NCI-H82 treated with DMSO at 0.1 percent for 48 hours (cell line): ENCODE results near the gene SOS1.
"Not testable (repeated sequence)": the region's sequence is repeated elsewhere in the genome, so short reads cannot be mapped to it uniquely, and the experiment has no call there.

ENCODE experiments used
- DNase-seq: peaks from one replicate; lab custom pipeline; 2025; ENCODE audit not compliant: unreplicated experiment; lab: John Stamatoyannopoulos, UW

SOS1 gene

GRCh38 chr2:39107724-39108273 is 13.1 kb downstream of the SOS1 start:
- peak; percentile 93 for DNase-seq

- peak; percentile 78 for DNase-seq
Measured at GRCh38 chr2:39107156-39107555, 13.7 kb downstream of the SOS1 start.

GRCh38 chr2:39099870-39100728 is 20.8 kb downstream of the SOS1 start:
- DNase-seq = no peak

DNA sequence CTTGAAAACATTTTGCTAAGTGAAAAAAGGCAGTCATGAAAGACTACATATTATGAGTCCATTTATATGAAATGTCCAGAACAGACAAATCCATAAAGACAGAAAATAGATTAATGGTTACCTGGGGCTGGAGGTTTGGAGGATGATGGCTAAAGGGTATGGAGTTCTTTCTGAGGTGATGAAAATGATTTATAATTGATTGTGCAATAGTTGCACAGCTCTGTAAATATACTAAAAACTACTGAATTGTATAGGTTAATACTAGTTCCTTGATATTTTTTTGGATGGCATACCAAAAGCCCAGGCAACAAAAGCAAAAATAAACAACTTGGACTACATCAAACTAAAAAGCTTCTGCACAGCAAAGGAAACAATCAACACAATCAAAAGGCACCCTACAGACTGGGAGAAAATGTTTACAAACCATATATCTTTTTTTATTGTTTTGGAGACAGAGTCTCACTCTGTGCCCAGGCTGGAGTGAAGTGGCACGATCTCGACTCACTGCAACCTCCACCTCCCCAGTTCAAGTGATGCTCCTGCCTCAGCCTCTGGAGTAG is 21.5 kb downstream of the SOS1 start:
- DNase-seq = no peak

DNA sequence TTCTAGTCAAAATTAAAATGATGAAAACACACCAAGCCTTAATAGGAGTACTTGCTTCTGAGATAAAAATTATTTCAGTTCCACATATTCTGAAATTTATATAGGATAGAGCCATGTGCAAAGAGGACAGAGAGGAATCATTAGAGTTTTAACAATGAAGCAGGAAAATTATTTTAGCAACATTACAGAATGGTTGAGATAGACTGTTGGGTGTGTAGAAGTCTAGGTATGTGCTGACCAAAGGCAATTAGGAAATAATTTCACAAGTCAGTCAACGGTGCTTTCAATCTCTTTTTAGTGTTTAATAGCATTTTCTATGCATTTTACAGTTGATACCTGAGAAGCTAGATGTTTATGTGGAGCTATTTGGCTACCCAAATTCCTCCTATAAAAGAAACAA is 25.2 kb downstream of the SOS1 start:
- DNase-seq = no peak

DNA sequence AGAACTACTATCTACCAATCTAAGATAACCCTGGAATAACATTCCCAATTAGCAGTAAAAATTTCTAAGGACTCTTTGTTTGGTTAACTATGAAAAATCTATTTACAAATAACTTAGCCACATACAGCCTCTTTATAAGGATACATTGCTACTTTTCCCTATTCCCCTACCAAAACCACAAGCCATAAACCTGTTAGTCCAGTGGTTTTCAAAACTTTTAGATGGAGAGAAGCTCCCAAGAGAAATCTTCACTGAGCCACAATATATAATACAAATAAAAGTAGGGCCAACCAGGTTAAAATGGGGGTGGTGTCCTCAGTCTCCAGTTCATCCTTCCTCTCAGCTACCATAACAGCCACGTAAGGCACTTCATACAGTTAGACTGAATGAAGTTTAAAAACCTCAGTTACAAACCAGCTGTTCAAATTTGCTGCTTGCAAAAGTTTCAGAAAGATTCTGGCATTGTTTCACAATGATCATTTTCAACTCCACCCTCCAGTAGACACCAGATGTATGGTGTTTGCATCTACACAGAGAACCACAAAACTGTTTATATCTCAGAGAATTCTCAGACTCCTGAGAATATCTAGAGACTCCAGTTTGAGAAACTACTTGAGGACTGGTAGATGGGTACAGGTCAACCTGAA is 26.0 kb downstream of the SOS1 start:
- DNase-seq = no peak

DNA sequence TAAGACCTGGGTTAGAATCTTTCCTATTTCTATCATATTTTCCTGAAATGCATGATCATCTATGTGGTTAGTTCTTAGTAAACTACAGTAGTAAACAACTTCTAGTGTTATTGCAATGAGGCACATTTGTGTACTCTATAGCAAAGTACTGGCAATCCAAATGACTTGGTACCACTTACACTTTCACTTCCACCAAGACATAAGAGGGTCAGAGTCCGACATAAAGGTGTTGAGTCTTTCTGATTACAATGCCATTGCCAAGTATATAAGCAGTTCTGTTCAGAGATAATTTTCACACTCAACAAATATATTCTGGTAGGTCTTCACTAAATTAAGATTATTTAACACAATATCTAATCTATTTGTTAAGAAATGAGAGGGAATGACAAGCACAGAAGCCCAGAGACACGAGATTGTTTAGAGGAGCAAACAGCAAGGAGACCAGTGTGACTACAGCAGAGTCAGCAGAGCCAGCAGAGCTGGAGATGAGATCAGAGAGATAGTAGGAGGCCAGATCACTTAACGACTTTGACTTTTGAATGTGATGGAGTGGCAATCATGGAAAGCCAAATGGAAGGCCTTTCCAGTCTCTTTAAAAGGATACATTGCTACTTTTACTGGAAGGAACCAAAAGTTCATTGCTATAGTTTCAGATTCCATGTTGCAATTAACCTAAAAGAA is 27.5 kb downstream of the SOS1 start:
- no peak for DNase-seq

DNA sequence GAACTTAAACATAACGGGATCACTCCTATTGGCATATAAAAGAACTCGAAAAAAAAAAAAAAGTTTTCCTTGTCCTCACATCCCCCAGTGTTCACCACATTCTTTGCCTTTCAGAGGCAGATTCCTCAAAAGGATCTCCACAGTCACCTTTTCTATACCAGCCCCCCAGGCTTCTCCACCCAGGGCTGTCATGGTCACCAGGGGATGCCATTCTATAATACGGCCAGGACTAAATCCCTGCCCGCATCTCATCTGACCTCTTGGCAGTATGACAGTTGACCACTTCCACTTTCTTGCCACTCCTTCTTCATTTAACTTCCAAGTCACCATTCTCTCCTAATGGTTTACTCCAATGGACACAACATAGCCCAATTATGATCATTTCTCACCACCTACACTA is 29.3 kb downstream of the SOS1 start:
- no peak for DNase-seq

DNA sequence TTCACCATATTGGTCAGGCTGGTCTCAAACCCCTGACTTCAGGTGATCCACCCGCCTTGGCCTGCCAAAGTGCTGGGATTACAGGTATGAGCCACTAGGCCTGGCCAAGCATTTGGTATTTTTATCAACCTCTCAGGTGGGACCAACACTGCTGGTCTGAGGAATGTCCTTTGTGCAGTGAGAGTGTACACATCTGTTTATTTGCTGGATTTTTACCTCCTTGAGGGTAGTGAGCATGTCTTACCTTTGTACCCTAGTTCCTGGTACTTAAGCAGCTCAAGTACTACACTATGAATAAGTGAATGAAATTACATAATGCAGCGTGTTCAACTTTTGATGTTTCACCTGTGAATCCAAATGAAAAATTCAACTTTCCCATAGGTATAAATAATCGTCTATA is 29.8 kb downstream of the SOS1 start:
- no peak for DNase-seq

GRCh38 chr2:39080152-39080551 is 40.7 kb downstream of the SOS1 start:
- no peak for DNase-seq

DNA sequence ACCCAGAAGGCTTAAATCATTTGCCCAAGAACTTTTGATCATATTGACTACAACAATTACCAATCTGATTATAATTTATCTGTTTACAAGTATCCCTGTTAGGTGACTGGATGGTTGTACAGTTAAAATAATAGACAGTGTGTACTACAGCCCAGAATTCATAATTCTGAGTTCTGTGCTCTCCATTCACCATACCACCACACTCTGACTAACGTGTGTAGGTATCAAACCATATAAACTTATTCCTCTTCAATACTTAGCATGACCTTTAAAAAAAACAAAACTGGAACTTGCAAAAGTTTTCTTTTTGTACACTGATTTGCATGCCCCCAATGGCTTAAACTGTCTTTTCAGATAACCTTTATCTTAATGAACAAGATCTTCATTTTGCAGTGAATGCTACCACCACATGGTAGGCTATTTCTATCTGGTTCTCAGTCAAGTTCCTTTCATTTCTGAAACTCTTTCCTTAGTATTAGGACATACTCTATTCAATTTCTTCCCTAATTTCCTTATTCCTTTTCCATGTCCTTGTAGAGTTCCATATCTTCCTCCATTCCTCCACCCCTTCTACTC is 50.9 kb downstream of the SOS1 start:
- no peak for DNase-seq

DNA sequence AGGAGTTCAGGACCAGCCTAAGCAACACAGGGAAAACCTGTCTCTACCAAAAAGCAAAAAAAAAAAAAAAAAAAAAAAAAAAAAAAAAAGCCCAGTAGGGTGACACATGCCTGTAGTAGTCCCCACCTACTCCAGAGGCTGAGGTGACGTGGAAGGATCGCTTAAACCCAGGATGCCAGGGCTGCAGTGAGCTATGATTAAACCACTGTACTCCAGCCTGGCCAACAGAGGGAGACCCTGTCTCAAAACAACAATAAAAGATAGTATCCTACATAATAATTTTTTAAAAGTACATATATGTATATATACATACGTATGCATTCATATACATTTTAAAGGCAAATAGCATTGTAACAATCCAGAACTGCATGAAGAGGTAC is 51.7 kb downstream of the SOS1 start:
- no peak for DNase-seq

GRCh38 chr2:39068299-39069135 is 52.3 kb downstream of the SOS1 start:
- DNase-seq = no peak

DNA sequence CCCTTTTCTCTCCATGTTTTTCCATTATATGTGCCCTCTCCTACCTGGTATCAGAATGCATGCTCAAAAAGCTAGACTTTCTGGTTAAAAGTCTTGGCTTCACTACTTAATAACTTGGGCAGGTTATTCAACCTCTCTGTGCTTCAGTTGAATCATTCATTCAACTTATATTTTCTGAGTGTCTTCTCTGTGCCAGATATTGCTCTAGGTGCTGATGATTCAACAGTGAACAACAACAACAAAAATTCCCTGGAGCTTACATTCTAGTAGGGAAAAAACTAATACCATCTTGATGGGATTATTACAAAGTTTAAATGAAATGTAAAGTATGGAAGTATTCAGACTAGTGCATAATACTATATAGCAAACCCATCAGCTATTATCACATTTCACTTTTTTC is 55.2 kb downstream of the SOS1 start:
- no peak for DNase-seq

- DNase-seq = no peak
Measured at GRCh38 chr2:39062320-39062719, 58.5 kb downstream of the SOS1 start.

- no peak for DNase-seq
Measured at GRCh38 chr2:39061280-39061679, 59.6 kb downstream of the SOS1 start.

DNA sequence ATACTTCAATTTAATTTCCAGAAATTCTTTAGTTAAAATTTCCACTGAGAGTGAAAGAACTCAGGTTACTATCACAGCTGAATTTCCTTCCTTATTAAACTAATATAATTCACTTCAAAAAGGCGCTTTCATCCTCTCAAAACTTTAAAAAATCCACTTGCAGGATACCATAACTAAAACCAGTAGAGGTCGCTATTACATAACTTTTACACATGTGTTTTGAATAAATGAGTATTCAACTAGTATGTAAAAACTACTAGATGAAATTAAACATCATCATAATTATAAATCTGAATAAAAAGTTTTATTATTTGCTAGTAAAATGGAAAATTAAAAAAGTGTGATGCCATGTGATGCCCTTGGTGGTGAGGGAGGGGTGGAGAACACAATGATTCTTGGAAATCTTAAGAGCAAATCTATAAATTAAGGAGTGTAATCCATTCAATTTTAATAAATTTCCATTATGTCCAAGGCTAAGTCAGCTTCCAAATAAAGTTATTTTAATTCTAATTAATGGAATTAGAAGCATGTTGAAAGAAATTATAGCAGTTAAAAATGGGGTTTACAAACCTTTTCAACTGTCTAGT is 61.4 kb downstream of the SOS1 start:
- peak; percentile 17 for DNase-seq

GRCh38 chr2:39058101-39058500 is 62.8 kb downstream of the SOS1 start:
- no peak for DNase-seq

- not testable (repeated sequence) for DNase-seq
Measured at GRCh38 chr2:39052665-39053064, 68.2 kb downstream of the SOS1 start.

- DNase-seq = no peak
Measured at GRCh38 chr2:39050109-39050508, 70.7 kb downstream of the SOS1 start.
